PFSK-1 (cell line): Measurements from ENCODE around the gene MAZ.

ENCODE experiments used
- FOXP2 ChIP-seq: optimal IDR thresholded peaks from 2 replicates; pipeline ENCODE3; 2011; ENCODE audit warnings: borderline replicate concordance, control low read depth, inconsistent platforms; ENCODE audit not compliant: insufficient read depth; ENCODE audit errors: extremely low read length, extremely low read depth
- POLR2AphosphoS5 ChIP-seq: IDR thresholded peaks from 2 replicates; pipeline ENCODE4 v1.6.1; 2012; ENCODE audit warnings: low read depth, mild to moderate bottlenecking, control low read depth, low read length, moderate library complexity
- REST ChIP-seq, 2 experiments: IDR thresholded peaks; 2 replicates each; pipeline versions ENCODE4 v1.6.1 to v1.8.0; 2011 to 2012; ENCODE audit warnings: low read depth in 2 of 2, low read length in 2 of 2, control low read depth in 1 of 2, inconsistent platforms in 1 of 2, mild to moderate bottlenecking in 1 of 2, moderate library complexity in 1 of 2; ENCODE audit not compliant: insufficient read depth in 1 of 2
- SIN3A ChIP-seq: IDR thresholded peaks from 2 replicates; pipeline ENCODE4 v1.6.1; 2012; ENCODE audit warnings: mild to moderate bottlenecking, low read length, moderate library complexity, borderline replicate concordance; ENCODE audit not compliant: insufficient read depth
- TAF1 ChIP-seq: IDR thresholded peaks from 2 replicates; pipeline ENCODE4 v1.6.1; 2012; ENCODE audit warnings: low read length, control low read depth, borderline replicate concordance; ENCODE audit not compliant: insufficient read depth

MAZ gene

DNA sequence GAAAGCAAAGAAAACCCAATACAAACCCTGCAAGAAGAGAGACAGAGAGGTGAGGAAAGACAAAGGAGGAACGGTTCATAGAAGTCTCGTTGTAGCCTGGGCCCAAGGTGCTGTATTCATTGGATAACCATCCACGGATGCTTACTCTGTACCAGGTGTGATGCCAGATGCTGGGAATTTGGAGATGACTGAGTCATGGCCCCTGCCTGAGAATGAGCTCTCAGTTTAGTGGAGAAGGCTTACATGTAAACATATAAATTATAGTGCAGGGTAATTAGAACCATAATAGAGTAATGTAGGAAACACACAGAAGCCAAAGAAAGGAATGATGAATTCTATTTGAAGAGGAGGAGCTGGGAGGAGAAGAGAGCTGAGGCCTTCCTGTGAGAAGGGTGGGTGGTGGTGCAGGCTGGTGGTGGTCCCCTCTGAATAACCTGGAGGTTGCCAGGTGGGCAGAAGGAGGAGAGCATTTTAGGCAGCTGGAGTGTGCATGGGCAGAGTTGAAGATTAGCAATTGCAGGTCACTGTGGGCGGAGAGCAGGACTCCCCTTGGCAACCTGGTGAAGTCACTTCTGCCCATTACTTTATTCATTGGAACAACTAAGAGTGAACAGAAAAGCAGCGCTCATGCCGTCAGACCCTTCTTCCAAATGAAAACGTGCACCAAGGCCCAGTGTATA, 35.9 kb upstream of the MAZ start:
- TF ChIP-seq FOXP2 = no peak
- no peak for TF ChIP-seq TAF1
- TF ChIP-seq POLR2AphosphoS5 = no peak
- no peak for TF ChIP-seq SIN3A
- TF ChIP-seq REST (IDR thresholded peaks at IDR 0.05; ENCODE audit: insufficient read depth in 1 of 2, low read depth in 2 of 2, low read length in 2 of 2) = no peak

DNA sequence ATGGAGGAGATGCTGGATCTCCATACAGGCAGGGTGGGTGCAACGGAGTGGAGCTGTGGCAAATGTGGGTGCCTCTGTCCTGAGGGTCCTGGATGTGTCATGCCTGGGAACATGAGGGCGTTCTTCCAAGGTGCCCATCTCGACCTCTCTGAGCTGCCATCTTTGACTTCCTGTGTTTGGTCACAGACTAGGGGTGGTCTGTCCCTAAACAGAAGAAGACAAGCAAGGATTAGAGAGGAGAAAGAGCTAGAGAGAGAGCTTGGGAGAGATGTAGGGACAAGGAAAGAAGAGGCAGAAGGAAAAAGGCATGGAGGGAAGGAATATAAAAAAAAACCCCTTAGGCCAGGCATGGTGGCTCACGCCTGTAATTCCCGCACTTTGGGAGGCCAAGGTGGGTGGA, 31.6 kb upstream of the MAZ start:
- TF ChIP-seq TAF1 = no peak

- TF ChIP-seq REST (IDR thresholded peaks at IDR 0.05; ENCODE audit: insufficient read depth in 1 of 2, low read depth in 2 of 2, low read length in 2 of 2) = no peak
- no peak for TF ChIP-seq TAF1
- TF ChIP-seq FOXP2 = no peak
- TF ChIP-seq POLR2AphosphoS5 = no peak
- TF ChIP-seq SIN3A = no peak
Observed at GRCh38 chr16:29775742-29776408, 30.5 kb upstream of the MAZ start.

DNA sequence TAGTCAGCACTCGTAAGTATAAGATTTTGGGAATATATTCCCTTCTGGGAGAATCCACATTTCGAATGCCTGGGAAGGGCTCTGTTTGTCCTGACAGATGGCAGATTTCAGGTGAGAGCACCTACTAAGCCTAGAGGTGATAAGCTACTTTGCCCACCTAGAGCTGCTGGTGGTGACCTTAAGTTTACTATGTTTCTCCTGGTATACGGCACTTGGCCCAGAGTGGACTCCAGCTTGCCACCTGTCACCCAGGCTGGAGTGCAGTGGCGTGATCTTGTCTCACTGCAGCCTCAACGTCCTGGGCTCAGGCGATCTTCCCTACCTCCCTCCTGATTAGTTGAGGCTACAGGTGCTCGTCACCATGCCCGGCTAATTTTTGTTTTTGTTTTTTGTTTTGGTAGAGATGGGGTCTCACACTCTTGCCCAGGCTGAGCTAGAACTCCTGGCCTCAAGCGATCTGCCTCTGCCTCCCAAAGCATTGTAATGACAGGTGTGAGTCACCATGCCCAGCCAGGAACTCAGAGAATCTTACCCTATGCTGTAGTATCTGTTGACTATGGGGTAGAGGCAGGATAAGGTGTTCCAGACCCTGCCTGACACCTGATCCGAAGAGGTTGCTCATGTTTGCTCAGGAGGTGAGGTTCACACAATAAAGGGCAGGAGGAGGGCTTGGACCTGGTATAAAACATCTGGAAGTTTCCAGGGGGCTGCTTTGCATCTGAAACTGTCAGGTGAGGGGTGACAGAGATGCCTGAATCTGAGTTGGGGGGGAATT, 28.6 kb upstream of the MAZ start, which contains the start of gene ZG16:
ZG16 (plus strand) TSS at position 681 of the 775 bp plus-strand sequence. CDS start 1,011 bp downstream, outside the sequence.
- no peak for TF ChIP-seq FOXP2
- no peak for TF ChIP-seq SIN3A
- TF ChIP-seq TAF1 = no peak
- TF ChIP-seq POLR2AphosphoS5 = no peak

DNA sequence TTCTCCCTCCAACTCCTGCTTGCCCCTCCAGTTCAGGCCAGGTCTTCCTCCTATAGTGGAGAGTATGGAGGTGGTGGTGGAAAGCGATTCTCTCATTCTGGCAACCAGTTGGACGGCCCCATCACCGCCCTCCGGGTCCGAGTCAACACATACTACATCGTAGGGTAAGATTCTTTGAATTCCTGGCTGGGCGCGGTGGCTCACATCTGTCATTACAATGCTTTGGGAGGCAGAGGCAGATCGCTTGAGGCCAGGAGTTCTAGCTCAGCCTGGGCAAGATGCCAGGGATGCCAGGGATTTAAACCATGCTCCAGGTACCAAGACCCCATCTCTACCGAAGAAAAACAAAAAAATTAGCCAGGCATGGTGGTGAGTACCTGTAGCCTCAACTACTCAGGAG, 26.9 kb upstream of the MAZ start:
- TF ChIP-seq FOXP2 (no peak), POLR2AphosphoS5 (no peak), REST (IDR thresholded peaks at IDR 0.05; ENCODE audit: insufficient read depth in 1 of 2, low read depth in 2 of 2, low read length in 2 of 2) (no peak), TAF1 (no peak), SIN3A (no peak)

GRCh38 chr16:29784157-29784556, 22.2 kb upstream of the MAZ start:
- TF ChIP-seq TAF1 = no peak
- no peak for TF ChIP-seq POLR2AphosphoS5
- no peak for TF ChIP-seq FOXP2
- TF ChIP-seq SIN3A = no peak
- TF ChIP-seq REST (IDR thresholded peaks at IDR 0.05; ENCODE audit: insufficient read depth in 1 of 2, low read depth in 2 of 2, low read length in 2 of 2) = no peak
